HG03575 (cell line): ENCODE results near the gene KCTD21.

Experiments
- ATAC-seq: cut with Tn5 transposase; IDR thresholded peaks from one replicate; pipeline ENCODE4 v1.9.1; 2021; ENCODE audit not compliant: unreplicated experiment, insufficient number of reproducible peaks, low FRiP score; ENCODE audit errors: extremely low read depth

The KCTD21 gene

DNA sequence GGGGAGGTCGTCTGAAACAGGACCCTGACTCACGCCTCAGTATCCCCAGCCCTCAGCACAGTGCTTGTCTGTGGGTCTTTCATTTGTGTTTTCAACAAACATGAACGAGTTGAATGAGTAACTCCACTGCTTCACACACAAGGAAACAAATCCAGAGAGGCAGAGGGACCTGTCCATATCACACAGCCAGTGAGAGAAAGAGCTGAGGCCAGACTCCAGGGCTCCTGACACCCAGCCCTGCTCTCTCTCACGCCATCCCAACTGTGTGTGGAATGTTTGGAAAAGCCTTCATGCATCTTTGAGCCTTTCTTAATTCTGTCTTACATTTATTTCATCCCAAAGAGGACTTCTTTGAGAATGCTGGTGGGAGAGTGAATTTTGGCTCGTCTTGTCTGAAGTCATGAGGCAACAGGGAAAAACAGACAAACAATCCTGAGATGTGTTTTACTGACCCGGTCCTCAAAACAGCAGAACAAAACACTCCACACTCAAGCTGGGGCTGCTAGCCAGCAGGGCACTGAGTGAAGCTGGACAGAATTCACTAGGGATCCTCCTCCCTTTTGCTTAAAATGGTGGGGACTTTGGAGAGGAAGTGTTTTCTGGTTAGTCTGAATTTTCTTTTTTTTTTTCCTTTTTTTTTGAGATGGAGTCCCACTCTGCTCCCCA, 29.3 kb downstream of the KCTD21 start:
- no peak for ATAC-seq

DNA sequence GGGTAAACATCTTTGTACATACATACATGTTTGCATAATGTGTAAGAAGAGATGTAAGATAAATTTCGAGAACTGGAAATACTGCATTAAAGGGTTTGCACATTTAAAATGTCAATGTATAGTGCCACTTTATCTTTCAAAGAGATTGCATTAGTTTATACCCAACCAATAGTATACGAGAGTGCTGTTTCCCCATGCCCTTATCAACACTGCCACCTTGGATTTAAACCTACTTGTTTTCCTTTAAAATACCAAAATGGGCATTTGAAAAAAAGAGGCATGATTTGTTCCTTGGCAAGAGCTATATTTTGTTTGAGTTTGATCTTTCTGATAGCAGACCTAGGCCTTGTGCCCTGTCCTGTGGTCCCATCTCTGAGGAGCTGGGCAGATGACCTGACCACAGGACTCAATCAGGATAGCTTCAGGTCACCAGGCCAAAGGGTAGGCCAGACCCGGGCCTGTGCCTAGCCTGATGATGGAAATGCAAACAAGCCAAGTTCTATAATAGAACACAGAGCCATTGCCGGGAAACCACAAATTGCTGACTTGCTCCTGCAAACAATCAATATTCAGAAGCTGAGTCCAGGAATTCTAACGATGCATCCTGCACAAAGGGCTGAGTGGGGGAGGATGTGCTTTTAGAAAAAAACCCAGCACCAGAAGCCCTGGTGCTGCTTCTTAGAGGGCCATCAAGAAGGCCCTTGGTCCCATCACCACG, 32.1 kb downstream of the KCTD21 start:
- ATAC-seq: no peak

- no peak for ATAC-seq
These were observed 36.6 kb downstream of the KCTD21 start for GRCh38 chr11:78151804-78152203.

- no peak for ATAC-seq
These were observed 37.7 kb downstream of the KCTD21 start for GRCh38 chr11:78150754-78151153.

GRCh38 chr11:78150346-78150745, 38.1 kb downstream of the KCTD21 start:
- no peak for ATAC-seq

DNA sequence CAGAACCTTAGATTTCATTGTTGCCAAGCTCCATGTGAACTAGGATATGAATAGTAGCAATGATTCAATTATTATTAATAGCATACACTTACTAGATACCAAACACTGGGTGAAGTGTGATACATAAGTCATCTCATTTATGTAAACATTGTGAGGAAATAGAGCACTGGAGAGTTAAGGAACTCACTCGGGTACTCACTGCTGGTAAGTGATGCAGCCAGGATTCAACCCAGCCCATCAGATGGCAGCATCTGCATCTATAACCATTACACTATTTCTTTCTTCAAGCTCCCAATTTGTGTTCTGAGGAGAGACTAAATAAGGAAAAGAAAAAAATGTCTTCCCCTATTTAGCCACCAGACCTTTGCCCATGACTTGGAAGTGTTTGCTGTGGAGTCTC, 38.8 kb downstream of the KCTD21 start:
- ATAC-seq: no peak

GRCh38 chr11:78147807-78148206, 40.6 kb downstream of the KCTD21 start:
- ATAC-seq: no peak

DNA sequence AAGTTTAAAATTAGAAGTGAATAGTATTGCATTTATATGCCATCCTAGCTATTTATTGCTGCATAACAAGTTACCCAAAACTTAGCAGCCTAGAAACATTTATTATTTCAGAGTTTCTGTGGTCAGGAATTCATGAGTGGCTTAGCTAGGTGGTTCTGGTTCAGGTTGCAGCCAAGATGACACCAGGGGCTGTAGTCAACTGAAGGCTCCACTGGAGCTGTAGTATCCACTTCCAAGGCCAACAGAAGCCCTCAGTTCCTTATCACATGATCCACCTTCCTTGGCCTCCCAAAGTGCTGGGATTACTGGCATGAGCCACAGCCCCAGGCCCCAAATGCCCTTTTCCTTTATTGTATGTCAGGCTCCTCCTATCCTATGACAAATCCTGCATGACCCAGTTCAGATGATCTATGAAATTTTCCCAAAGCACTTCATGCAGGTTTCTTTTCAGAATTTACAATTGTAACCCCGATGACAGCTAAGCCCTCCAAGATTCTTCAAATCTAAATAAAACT, 42.9 kb downstream of the KCTD21 start:
- no peak for ATAC-seq

DNA sequence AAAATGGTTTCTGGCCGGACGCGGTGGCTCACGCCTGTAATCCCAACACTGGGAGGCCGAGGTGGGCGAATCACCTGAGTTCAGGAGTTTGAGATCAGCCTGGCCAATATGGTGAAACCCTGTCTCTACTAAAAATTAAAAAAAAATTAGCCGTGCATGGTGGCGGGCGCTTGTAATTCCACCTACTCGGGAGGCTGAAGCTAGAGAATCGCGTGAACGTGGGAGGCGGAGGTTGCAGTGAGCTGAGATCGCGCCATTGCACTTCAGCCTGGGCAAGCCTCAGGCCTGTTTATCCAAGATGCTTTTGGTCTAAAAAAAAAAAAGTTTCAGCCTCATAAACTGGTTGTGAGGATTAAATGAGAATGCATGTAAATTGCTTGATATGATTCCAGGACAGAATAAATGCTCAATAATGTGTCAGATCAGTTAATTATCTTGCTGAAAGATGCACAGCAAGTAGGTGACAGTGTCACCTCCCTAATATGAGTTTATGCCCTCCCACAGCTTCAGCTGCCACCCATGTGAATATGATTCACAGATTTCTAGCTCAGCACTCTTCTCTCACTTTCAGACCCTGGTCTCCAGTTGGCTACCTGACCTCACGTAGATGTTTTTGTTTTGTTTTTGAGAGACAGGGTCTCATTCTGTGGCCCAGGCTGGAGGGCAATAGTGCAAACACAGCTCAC, 47.9 kb downstream of the KCTD21 start:
- ATAC-seq: no peak

- peak; percentile 84 for ATAC-seq
These were observed 48.7 kb downstream of the KCTD21 start, which contains the start of gene ALG8 for GRCh38 chr11:78139422-78140391. Gene ALG8, minus strand, starts transcription at chr11:78139626. Its CDS starts 38 bp downstream, at chr11:78139588.

DNA sequence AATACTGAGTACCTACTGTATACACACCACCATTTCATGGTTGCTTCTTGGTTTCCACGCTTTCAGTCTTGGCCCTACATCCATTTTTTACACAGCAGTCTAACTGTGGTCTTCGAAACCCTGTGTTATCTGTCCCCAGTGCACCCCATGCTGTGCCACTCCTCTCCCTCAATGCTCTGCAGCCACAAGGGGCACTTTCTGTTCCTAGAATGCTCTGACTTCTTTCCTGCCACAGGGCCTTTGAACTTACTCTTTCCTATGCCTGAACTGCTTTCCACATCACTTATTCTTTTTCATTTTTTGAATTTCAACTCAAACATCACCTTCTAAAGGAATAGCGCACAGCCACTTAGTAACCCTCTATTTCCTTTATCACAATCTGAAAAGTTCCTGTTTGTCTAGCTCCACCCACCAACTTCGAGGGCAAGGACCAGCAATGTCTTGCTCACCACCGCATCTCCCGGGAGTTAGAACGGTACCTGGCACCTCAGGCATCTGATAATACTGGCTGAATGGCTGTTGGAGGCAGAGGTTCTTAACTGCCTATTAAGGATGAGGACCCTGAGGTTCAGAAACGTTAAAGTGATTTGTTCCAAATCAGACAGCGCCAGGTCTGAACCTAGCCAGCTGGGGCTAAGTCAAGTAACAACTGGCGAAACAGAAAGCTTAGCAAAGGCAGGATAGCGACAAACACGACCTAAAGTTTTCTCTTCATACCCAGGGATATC, 49.6 kb downstream of the KCTD21 start:
- ATAC-seq: no peak

DNA sequence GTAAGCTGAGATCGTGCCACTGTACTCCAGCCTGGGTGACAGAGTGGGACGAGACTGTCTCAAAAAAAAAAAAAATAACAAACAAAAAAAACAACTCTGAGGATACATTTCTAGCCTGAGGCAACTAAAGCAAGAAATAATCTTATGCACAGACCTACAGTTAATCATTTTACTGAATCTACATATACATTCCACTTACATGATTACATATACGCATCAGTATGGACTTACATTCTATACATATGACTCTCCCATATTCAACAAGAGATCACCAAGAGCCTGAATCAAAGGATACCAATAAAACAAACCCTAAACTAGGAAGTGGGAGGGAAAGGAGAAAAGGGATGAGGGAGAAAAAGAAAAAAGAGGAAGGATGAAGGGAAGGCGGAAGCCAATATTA, 50.1 kb downstream of the KCTD21 start:
- ATAC-seq: no peak

DNA sequence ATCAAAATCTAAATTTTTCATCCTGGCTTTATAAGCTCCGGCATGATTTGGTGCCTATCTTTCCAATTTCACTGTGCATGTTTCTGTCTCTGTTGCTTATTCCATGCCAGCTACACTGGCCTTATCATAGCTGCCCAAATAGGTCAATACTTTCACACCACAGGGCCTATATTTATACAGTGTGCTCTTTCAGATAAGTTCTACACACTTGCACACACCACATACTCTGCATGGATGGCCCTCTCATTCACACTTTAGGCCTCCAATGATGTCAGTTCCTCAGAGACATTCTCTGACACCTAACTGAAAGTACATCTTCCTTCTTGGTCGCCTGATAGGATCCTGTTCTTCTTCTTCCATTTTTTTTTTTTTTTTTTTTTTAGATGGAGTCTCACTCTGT, 56.0 kb downstream of the KCTD21 start:
- no peak for ATAC-seq

GRCh38 chr11:78131956-78132355, 56.5 kb downstream of the KCTD21 start:
- no peak for ATAC-seq

DNA sequence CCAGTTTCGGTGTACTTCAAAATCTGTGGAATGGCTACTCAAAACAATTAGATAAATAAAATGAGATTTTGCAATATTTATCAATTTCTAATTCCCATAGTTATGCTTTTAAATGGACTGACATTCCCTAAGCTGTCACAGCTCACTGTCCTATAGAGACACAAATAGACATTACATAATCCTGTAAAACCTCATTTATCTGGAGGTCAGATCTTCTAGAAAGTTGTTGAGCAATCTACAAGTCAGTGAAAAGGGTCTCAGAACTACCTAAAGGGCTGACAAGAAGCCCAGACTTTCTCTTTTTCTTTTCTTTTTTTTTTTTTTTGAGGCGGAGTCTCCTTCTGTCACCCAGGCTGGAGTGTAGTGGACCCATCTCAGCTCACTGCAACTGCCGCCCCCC, 61.0 kb downstream of the KCTD21 start:
- ATAC-seq: no peak
